Measurements from ENCODE around the gene ZNF860.
"Not testable (repeated sequence)": the region's sequence is repeated elsewhere in the genome, so short reads cannot be mapped to it uniquely, and the experiment has no call there.

The ZNF860 gene

GRCh38 chr3:31962801-31963205 lies 18.7 kb upstream of the ZNF860 start:
- DNase-seq: no peak

- DNase-seq: no peak
Measured at GRCh38 chr3:31966978-31967591, 14.5 kb upstream of the ZNF860 start.

GRCh38 chr3:31967592-31967991 lies 14.0 kb upstream of the ZNF860 start:
- DNase-seq: no peak

- DNase-seq: no peak
Measured at GRCh38 chr3:31968369-31968926, 13.1 kb upstream of the ZNF860 start.

GRCh38 chr3:31968927-31969418 lies 12.6 kb upstream of the ZNF860 start:
- DNase-seq: no peak

GRCh38 chr3:31971607-31972006 lies 9.9 kb upstream of the ZNF860 start:
- no peak for DNase-seq

- no peak for DNase-seq
Measured at GRCh38 chr3:31973081-31973480, 8.5 kb upstream of the ZNF860 start.

GRCh38 chr3:31973837-31974236 lies 7.7 kb upstream of the ZNF860 start:
- no peak for DNase-seq

GRCh38 chr3:31974471-31974870 lies 7.1 kb upstream of the ZNF860 start:
- no peak for DNase-seq

- DNase-seq: no peak
Measured at GRCh38 chr3:31974964-31975363, 6.6 kb upstream of the ZNF860 start.

GRCh38 chr3:31976302-31976701 lies 5.2 kb upstream of the ZNF860 start:
- no peak for DNase-seq

- no peak for DNase-seq
Measured at GRCh38 chr3:31977736-31978135, 3.8 kb upstream of the ZNF860 start.

GRCh38 chr3:31978553-31978952 lies 3.0 kb upstream of the ZNF860 start:
- DNase-seq: no peak

GRCh38 chr3:31979001-31979697 lies 2.4 kb upstream of the ZNF860 start:
- DNase-seq: no peak

- DNase-seq: peak; percentile 47 to 60
Measured at GRCh38 chr3:31980530-31981205, 882 bp upstream of the ZNF860 start.

- no peak for DNase-seq
Measured at GRCh38 chr3:31984321-31984720, 2.8 kb downstream of the ZNF860 start.

GRCh38 chr3:31985831-31986230 lies 4.3 kb downstream of the ZNF860 start:
- no peak for DNase-seq

GRCh38 chr3:31988271-31988670 lies 6.7 kb downstream of the ZNF860 start:
- no peak for DNase-seq

- DNase-seq: not testable (repeated sequence)
Measured at GRCh38 chr3:31992995-31993394, 11.4 kb downstream of the ZNF860 start.

GRCh38 chr3:31993843-31994242 lies 12.3 kb downstream of the ZNF860 start:
- DNase-seq: no peak

- not testable (repeated sequence) for DNase-seq
Measured at GRCh38 chr3:31995026-31995425, 13.5 kb downstream of the ZNF860 start.

- no peak for DNase-seq
Measured at GRCh38 chr3:31996195-31996594, 14.6 kb downstream of the ZNF860 start.

- no peak for DNase-seq
Measured at GRCh38 chr3:31997500-31997899, 15.9 kb downstream of the ZNF860 start.

All from stimulated activated CD4-positive, alpha-beta T cell treated with anti-CD3 and anti-CD28 coated beads, Interleukin-2, amount 100 ng/mL, for 24 hours (primary cell).